ENCODE measurements around the gene RERE.

Gene RERE

DNA sequence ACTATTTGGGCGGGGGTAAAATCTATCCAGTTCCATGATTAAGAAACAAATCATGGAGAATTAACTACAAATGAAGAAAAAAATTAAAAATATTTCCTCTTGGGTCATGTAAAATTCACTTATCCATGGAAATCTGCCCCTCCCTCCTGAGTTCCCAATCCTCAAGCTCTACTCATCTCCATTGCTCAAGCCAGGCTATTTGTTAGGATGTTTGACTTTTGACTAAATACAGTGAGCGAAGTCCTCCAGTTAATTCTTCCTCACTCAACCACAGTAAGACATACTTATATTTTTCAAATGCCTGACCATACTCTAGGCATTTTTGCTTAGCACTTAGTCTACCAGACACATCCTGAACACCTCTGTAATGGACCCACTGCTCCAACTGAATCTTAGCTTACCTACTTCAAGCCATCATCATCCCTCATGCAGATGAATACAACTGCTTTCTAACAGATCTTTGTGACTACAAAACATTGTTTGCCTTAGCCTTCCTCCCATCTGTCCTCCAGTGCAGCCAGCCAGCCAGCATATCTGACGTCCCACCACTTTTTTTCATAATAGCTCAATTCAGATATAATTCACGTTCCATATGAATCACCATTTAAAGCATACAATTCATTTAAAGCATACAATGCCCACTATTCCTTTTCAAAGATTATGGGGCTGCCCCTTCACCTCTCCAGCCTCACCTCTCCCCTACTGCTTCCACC lies 154.2 kb downstream of the RERE start:
- no peak for DNase-seq

DNA sequence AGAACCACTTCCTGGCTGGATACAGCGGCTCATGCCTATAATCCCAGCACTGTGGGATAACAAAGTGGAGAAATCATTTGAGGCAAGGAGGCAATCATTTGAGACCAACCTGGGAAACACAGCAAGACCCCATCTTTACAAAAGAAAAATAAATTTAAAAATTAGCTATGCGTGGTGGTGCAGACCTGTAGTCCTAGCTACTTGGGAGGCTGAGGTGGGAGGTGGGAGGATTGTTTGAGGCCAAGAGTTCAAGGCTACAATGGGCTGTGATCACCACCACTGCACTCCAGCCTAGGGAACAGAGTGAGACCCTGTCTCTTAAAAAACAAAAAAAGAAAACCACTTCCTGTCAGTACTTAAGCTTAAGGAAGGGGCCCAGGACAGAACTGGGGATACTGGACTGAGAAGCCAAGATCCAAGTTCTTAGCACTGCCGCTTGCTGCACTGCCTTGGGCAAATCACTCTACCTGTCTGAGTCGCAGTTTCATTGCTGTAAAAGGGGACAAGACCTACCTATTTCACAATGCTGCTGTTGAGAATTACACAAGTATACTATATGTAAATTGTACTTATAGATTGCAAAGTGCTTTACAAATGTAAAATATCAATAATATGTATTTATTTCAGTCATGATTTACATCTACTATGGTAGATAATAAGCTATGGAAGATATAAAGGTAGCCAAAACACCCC lies 154.9 kb downstream of the RERE start:
- no peak for DNase-seq

DNA sequence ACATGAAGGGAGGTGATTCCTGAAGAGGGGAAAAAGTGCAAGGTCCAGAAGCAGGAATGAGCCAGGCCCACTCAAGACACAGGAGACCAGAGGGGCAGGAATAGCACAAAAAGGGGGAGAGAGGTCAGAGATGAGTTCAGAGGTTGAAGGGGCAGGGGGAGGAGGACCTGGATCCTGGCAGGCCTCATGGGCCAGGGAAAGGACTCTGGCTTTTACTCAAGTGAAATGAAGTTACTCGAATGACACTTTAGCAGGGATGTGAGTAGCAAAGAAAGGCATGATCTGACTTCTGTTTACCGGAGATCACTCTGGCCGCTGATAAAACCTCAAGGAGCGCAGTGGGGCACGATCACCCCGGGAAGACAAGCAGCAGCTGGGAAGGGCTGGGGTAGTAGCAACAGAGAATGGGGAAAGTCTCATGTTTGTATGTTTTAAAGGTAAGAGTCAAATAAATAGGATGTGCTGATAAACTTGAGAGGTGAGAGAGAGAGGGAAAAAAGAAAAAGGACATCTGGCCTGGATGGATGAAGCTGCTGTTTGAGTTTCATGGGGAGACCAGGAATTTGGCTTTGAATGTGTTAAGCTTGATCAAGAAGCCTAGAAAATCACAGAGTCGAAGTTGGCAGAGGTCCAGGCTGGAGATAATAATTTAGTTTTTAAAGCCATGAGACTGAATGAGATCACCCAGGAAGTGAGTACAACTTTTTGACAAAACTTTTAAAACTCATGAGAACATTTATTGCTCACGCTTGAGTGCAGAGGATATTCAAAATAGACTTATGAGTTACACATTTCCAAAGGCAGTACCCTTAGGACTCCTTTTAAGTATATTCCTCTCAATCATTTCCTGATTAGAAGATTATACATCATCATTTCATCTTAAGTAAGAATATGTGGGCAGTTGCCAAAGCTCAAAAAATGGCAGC lies 156.0 kb downstream of the RERE start:
- DNase-seq, result no peak

DNA sequence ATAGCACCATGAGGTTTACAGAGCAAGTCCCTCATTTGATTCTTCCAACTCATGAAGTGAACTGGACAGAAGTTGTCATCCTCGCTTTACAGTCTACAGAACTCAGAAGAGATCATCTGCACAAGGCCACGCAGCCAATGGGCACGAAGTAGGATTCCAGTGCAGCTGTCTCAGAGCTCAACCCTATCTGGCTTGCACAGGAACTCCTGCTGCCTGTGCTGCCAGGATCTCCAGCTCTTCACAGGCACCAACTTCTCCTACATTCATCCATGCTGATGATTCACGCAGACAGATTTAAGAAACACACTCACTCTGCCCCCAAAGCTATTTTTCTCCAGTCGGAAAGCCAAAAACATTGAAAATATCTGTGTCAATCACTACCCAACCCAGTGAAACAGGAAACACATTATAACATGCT lies 157.0 kb downstream of the RERE start:
- DNase-seq, result no peak

DNA sequence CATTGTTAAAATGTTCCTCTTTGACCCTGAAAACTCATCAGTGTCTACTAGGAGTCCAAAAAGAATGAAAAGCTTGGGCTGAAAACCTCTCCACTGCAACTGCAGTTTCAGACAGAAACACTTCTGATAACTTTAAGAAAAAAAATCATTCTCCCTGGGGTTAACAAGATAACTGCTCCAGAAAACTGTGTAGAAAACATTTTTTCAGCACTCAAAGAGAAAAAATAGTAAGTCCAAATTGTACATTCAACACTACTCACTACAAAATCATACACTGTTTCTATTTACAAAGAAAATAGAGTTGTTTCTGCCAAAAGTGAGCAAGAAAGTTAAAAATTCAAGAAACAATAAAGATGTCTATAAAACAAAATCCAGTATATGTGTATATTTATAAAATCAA lies 157.8 kb downstream of the RERE start:
- DNase-seq, result no peak

DNA sequence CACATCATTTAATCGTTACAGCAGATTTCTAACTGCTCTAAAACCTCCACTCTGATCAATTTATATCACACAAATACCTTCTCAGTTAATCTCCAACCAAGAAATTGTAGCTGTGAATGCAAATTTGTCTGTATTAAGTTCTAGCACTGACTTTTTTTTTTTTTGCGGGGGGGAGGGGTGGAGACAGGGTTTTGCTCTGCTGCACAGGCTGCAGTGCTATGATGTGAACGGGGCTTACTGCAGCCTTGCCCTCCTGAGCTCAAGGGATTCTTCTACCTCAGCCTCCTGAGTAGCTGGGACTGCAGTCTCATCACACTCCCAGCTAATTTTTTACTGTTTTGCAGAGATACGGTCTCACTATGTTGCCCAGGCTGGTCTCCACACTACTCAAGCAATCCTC lies 163.6 kb downstream of the RERE start:
- DNase-seq, result no peak

DNA sequence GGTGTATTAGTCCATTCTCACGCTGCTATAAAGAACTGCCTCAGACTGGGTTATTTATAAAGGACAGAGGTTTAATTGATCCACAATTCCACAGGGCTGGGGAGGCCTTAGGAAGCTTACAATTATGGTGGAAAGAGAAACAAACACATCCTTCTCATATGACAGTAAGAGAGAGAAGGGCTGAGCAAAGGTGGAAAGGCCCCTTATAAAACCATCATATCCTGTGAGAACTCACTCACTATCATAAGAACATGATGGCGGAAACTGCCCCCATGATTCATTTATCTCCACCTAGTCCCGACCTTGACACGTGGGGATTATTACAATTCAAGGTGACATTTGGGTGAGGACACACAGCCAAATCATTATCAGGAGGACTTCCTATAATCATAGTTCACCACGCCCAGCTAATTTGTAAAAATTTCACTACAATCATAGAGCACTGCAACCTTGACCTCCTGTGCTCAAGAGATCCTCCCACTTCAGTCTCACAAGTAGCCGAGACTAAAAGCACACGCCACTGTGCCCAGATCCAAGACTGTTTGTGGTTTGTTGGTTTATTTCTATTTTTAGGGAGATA lies 164.9 kb downstream of the RERE start:
- DNase-seq, result no peak

DNA sequence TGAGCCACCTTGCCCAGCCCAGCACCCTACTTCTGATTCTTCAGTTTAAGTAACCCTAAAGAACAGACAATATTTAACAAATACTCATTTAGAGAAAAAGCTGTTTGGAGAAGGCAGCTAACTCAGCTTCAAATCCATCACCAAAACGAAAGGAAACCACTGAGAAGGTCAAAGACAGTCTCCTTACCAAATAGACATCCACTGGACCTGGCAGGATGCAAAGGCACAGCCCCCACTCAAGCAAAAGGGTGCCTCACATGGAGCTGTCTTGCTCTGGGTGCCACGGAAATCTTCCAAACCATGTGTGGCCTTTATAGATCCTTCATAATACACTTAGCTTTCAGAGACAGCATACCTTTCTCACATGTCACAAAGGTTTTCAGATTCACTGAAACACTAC lies 165.5 kb downstream of the RERE start:
- no peak for DNase-seq

DNA sequence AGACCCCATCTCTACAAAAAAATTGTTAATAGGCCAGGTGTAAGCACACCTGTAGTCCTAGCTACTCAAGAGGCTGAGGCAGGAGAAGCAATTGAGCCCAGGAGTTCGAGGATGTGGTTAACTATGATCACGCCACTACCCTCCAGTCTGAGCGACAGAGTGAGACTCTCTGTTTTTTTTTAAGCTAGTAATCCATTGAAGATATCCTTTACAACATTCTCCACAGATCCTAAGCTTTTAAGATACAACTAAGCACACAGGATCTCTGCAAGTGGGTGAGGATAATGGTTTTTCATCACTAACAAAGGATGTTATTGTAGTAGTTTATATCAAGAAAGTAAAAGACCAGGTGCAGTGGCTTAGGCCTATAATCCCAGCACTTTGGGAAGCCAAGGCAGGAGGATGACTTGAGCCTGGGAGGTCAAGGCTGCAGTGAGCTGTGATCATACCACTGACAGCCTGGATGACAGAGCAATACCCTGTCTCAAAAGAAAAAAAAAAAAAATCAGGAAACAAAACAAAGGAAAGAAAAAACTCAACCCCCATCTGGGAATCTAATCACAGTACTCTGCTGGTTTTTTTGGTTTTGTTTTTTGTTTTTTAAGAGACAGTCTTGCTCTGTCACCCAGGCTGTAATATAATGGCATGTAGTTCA lies 166.1 kb downstream of the RERE start:
- no peak for DNase-seq

DNA sequence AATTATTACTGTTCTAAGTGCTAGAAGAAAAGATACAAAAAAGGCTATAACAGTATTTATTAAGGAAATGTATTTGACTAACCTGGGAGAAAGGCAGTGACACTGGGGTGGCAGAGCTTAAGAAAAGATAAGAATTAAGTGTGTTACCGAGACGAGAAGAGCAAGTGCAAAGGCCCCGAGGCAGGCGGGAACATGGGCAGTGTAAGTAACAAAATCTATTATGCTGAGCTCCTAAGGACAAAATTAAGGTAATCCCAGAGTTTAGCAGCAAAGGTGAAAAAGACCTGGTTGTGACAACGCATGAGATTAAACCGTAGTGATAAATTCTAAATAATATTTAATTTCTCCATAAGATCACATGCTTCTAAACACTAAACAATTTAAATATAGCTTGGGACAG lies 167.6 kb downstream of the RERE start:
- no peak for DNase-seq

DNA sequence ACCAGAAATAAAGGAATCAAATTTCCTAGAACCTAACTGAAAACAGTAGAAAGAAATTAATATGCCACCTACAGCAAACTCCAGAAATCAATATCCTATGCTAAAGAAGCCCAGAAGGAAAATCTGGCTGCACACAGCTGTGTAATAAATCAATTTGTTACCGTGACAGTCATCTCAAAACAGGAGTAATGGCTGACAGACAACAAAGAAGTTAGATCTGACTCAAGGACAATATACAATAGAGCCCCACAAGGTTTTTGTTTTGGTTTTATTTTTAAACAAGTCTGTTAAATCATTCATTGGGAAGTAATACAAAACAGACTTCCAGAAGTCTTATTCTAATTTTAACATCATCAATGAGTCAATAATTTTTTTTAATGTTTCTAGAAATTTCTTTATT lies 168.4 kb downstream of the RERE start:
- DNase-seq, result no peak

DNA sequence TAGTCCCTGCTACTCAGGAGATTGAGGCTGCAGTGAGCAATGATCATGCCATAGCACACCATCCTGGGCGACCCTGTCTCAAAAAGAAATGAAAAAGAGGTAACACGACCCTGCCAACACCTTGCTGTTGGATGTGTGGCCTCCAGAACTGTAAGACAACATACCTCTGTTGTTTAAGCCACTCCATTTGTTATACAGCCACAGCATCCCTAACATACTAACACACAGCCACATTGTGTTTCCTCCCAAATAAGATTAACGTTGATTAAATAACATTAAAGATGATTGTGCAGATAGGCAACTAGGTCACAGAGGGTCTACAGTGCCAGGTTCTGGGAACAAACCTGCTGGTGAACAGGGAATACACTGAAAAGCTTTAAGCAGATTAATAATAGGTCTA lies 170.4 kb downstream of the RERE start:
- DNase-seq, result no peak

DNA sequence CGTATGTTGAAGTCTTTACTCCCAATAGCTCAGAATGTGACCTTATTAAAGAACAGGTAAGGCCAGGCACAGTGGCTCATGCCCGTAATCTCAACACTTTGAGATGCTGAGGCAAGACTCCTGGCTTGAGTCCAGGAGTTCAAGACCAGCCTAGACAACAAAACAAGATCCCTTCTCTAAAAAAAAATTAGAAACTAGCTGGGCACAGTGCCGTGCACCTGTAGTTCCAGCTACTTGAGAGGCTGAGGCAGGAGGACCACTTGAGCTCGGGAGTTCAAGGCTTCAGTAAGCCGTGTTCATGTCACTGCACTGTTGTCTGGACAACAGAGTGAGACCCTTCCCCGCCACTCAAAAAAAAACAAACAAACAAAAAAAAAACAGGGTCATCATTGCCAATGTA lies 171.3 kb downstream of the RERE start:
- no peak for DNase-seq

DNA sequence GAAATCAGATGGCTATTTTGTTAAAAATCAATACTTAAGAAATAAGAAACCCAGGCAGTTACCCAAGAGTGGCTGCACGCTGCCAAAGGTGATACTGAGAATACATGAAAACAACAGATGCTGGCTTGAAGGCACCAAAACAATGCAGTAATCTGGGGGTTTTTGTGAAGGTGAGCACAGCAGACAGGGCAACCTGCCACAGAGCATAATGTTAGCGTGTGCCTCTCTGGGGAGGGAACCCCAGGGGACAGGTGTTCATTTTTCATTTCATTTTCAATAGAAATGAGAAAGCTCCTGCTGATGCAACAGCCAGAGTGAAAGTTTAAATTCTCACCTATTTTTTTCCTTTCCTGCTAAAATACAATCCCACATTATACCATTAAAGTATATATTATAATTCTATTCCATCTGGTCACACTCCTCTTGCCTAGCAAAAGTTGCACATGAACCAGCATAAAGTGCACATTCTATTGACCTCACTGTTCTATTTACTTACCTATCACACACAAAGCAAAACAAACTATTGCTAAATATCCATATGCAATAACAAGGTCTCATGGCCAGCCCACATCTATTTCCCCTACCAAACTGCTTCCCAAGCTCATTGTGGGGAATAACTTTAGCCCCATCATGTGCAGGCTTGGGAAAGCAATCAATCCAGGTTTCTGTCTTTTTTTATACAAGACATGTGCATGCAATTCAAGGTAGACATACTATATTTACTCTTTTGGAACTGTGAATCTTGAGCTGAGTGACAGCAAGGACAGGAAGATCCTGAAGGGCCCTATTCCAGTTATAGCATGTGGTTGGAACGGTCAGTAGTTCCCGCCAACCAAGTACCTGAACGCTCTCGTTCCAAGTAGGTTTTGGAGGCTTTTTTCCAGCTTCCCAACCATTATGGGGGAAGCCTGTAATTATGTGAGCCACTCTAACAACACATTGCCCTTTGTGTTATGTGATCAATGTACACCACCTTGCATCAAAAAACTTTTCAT lies 173.6 kb downstream of the RERE start:
- DNase-seq, result no peak

DNA sequence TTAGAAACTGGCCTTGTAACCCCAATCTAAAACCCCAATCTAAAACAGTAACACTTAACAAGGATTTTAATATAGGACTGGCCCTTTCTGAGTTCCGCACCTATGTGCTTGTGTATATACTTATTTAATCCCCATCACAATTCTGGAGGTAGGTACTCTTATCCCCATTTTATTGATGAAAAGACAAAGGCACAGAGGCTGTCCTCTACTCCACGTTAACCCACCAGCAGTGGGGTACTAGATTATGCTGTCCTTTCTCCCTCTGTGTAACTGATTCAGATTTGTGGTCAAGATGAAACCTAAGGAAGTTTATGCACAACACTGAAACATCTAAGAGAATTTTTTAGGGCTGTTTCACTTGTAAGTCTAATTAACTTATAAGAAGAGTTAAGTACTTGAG lies 175.3 kb downstream of the RERE start:
- no peak for DNase-seq

DNA sequence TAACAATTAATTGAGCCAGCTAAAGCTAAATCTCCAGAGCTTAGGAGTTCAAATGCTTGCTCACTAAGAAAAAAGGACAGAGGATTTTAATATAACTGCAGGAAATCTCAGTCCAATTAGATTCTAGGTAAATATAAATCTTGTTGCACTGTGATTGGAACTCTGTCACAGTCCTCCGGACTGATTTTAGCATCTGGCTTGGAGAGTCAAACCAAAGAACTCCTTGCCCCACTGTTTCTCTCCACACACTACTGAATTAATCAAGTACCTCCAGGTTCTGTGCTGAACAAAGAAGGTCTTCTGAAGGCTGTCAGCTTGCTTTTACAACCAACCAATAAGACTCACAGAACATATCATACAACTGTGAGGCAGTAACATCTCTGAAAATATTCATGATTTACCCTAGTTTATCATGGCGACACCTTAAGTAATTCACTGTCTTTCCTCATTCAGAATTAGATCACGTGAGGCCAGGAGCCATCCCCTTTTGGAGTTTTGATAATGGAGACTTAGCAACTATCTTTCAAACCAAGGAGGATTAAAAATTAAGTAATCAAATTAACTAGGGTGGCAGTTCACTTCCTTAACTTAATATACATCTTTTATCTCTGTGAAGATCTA lies 176.0 kb downstream of the RERE start:
- DNase-seq, result no peak

DNA sequence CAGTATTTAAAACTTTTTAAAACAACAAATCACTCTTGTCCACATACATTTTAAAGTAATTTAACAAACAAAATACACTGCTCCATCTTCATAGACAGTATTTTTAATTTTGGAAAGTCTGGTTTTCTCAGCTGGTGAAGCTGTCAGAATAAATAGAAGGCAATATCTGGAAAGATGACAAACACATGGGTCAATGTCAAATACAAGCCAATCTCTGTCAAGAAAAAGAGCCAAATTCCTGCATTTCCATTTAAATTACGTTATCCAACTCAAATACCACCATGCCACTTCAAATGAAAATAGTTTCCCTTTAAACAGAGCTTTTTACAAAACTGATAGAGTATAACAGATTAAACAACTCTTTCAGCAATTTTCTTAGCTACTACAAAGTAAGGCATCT lies 176.5 kb downstream of the RERE start:
- DNase-seq, result no peak

DNA sequence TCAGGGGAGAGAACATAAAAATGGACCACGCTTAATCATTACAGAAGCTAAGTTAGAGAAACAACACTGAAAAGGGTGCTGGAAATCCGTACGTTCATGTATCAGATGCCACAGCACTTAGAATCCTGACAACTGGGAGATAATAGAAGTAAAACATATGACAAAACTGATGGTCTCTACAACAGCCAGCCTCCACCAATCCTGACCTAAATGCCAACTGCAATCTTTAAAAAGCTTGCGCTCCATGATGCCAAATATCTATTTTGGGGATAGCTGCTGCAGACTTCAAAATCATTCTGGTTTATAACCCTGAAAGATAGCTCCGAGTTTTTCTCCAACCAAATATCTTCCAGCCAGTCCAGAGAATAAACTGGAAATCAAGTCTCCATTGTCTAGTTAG lies 178.3 kb downstream of the RERE start:
- DNase-seq, result no peak

DNA sequence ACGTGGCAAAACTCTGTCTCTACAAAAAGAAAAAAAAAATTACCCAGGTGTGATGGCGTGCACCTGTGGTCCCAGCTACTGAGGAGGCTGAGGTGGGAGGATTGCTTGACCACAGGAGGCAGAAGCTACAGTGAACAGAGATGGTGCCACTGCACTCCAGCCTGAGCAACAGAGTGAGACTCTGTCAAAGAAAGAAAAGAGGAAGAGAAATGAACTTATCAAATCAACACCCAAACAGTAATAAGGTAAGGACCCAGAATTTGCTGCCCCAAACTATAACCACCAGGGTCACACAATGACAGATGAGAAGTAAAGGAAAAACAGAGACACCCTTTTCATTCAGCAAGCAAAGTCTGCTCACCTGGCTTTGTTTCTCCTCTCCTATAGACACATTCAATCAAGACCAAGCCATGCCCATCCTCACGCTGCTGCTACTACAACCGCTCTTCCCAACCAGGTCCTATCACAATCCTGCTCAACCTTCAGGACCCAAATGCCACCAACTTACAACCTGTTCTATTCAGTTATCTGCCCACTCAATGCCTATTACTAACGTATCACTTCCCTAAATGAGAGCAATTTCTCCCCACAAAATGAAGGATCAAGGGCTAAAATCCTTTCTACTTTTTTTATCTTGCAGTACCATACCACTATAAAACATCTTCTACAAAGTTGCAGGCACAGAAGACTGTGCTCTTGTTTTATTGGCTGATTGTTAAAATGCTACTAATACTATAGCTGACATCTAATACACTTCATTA lies 183.5 kb downstream of the RERE start:
- no peak for DNase-seq

DNA sequence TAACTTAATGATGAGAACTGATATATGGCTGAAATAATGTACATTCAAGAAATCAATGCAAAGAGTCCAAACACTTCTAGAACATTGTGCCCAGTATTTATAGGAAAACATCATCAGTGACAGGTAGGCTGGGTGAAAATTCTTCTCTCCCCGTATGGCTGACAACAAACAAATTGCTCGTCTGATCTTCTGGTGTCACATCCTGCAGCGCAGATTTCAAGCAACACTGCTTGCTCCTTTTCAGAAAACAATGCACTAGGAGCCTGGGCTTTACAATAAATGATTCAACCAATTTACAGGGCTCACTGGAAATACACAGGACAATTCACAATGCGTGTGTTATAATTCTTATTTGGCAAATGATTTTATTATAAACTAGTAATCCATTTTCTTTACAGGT lies 185.3 kb downstream of the RERE start:
- DNase-seq, result no peak

Data from activated effector memory CD4-positive, alpha-beta T cell treated with anti-CD3 and anti-CD28 coated beads, Interleukin-2, amount 50 U/mL, for 16 hours (primary cell).